ENCODE results near the gene ATP8A2.

DNA sequence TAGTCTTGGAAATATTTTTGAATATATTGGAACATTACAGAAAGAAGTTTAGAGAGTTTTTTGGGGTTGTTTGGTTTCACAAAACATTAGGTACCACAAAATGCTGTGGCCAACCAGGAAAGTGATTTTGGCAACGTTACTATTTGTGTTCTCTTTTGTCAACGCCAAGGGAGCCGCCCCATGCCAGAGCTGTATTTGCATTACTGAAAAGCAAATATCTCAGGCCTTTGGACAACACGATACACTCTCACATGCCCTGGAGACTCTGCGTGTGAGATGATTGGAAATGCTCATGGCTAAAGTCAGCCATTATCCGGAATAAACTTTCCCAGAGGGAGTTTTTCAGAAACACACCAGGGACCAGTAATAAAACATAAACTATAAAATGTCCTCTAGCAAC lies 355.5 kb downstream of the ATP8A2 start:
- TF ChIP-seq, protein P1, sequence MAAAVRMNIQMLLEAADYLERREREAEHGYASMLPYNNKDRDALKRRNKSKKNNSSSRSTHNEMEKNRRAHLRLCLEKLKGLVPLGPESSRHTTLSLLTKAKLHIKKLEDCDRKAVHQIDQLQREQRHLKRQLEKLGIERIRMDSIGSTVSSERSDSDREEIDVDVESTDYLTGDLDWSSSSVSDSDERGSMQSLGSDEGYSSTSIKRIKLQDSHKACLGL (CRISPR knock-in tag; IDR thresholded peaks at IDR 0.05; ENCODE audit: borderline replicate concordance, poor library complexity, severe bottlenecking) = no peak
- no peak for TF ChIP-seq XRCC3 (IDR thresholded peaks at IDR 0.05)
- TF ChIP-seq SP1 (CRISPR knock-in tag; IDR thresholded peaks at IDR 0.05) = no peak
- no peak for TF ChIP-seq RBM34 (IDR thresholded peaks at IDR 0.05; ENCODE audit: borderline replicate concordance, insufficient read depth, low read length)
- no peak for TF ChIP-seq SRSF1 (IDR thresholded peaks at IDR 0.05; ENCODE audit: low read depth, low read length)
- TF ChIP-seq, protein P2, sequence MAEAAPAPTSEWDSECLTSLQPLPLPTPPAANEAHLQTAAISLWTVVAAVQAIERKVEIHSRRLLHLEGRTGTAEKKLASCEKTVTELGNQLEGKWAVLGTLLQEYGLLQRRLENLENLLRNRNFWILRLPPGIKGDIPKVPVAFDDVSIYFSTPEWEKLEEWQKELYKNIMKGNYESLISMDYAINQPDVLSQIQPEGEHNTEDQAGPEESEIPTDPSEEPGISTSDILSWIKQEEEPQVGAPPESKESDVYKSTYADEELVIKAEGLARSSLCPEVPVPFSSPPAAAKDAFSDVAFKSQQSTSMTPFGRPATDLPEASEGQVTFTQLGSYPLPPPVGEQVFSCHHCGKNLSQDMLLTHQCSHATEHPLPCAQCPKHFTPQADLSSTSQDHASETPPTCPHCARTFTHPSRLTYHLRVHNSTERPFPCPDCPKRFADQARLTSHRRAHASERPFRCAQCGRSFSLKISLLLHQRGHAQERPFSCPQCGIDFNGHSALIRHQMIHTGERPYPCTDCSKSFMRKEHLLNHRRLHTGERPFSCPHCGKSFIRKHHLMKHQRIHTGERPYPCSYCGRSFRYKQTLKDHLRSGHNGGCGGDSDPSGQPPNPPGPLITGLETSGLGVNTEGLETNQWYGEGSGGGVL (CRISPR knock-in tag; IDR thresholded peaks at IDR 0.05) = no peak
- no peak for TF ChIP-seq CHD4 (IDR thresholded peaks at IDR 0.05; ENCODE audit: insufficient read depth, insufficient replicate concordance, low read depth, low read length, poor library complexity, severe bottlenecking)
- TF ChIP-seq KLF16 (IDR thresholded peaks at IDR 0.05) = no peak
- TF ChIP-seq, protein P3, sequence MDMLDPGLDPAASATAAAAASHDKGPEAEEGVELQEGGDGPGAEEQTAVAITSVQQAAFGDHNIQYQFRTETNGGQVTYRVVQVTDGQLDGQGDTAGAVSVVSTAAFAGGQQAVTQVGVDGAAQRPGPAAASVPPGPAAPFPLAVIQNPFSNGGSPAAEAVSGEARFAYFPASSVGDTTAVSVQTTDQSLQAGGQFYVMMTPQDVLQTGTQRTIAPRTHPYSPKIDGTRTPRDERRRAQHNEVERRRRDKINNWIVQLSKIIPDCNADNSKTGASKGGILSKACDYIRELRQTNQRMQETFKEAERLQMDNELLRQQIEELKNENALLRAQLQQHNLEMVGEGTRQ (CRISPR knock-in tag; IDR thresholded peaks at IDR 0.05) = no peak
- TF ChIP-seq, protein P4, sequence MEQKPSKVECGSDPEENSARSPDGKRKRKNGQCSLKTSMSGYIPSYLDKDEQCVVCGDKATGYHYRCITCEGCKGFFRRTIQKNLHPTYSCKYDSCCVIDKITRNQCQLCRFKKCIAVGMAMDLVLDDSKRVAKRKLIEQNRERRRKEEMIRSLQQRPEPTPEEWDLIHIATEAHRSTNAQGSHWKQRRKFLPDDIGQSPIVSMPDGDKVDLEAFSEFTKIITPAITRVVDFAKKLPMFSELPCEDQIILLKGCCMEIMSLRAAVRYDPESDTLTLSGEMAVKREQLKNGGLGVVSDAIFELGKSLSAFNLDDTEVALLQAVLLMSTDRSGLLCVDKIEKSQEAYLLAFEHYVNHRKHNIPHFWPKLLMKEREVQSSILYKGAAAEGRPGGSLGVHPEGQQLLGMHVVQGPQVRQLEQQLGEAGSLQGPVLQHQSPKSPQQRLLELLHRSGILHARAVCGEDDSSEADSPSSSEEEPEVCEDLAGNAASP (IDR thresholded peaks at IDR 0.05) = no peak
- TF ChIP-seq YY1 (IDR thresholded peaks at IDR 0.05; ENCODE audit: borderline replicate concordance in 1 of 3, control insufficient read depth in 1 of 3, extremely low read depth in 1 of 3, insufficient read depth in 3 of 3, insufficient read length in 1 of 3, insufficient replicate concordance in 2 of 3, low read depth in 1 of 3, low read length in 2 of 3) = no peak
- TF ChIP-seq, protein P5, sequence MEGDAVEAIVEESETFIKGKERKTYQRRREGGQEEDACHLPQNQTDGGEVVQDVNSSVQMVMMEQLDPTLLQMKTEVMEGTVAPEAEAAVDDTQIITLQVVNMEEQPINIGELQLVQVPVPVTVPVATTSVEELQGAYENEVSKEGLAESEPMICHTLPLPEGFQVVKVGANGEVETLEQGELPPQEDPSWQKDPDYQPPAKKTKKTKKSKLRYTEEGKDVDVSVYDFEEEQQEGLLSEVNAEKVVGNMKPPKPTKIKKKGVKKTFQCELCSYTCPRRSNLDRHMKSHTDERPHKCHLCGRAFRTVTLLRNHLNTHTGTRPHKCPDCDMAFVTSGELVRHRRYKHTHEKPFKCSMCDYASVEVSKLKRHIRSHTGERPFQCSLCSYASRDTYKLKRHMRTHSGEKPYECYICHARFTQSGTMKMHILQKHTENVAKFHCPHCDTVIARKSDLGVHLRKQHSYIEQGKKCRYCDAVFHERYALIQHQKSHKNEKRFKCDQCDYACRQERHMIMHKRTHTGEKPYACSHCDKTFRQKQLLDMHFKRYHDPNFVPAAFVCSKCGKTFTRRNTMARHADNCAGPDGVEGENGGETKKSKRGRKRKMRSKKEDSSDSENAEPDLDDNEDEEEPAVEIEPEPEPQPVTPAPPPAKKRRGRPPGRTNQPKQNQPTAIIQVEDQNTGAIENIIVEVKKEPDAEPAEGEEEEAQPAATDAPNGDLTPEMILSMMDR (IDR thresholded peaks at IDR 0.05 in 2 of 3, conservative IDR thresholded peaks at IDR 0.05 in 1 of 3; ENCODE audit: insufficient read depth in 2 of 3, low read depth in 1 of 3, low read length in 3 of 3) = no peak
- TF ChIP-seq JUN (IDR thresholded peaks at IDR 0.05; ENCODE audit: borderline replicate concordance, low read depth, low read length) = no peak
- no peak for TF ChIP-seq JUN (CRISPR knock-in tag; IDR thresholded peaks at IDR 0.05; ENCODE audit: borderline replicate concordance)

All from K562 (cell line).